SK-N-SH treated with all-trans-retinoic acid at 6 μM for 48 hours (cell line): Measurements from ENCODE around the gene KMO.

Source experiments
- ATAC-seq: fragments of 200-7000 bp; cut with Tn5 transposase; 3 replicates; pipeline ENCODE4 v1.9.1; 2020; ENCODE audit warnings: mild to moderate bottlenecking, moderate library complexity
- ARNTL ChIP-seq: fragments of 450-650 bp; formaldehyde crosslinking; IDR thresholded peaks from 2 replicates; pipeline ENCODE4 v1.5.0; 2020; ENCODE audit warnings: low read depth, mild to moderate bottlenecking, moderate library complexity, borderline replicate concordance
- BACH2 ChIP-seq: fragments of 250-450 bp; sonication (Bioruptor Pico); IDR thresholded peaks from 2 replicates; pipeline ENCODE4 v1.9.0; 2021; ENCODE audit warnings: mild to moderate bottlenecking, borderline replicate concordance
- CSDC2 ChIP-seq: fragments of 250-450 bp; sonication (Bioruptor Pico); IDR thresholded peaks from 2 replicates; pipeline ENCODE4 v1.5.0; 2020; ENCODE audit warnings: mild to moderate bottlenecking, moderate library complexity
- ESRRG ChIP-seq: fragments of 250-450 bp; sonication (Bioruptor Pico); IDR thresholded peaks from 2 replicates; pipeline ENCODE4 v1.6.1; 2021; ENCODE audit warnings: mild to moderate bottlenecking
- GLIS3 ChIP-seq: fragments of 250-450 bp; sonication (Bioruptor Pico); IDR thresholded peaks from 2 replicates; pipeline ENCODE4 v1.5.0; 2020; ENCODE audit warnings: mild to moderate bottlenecking, moderate library complexity
- OSR1 ChIP-seq: fragments of 250-450 bp; sonication (Bioruptor Pico); IDR thresholded peaks from 2 replicates; pipeline ENCODE4 v1.8.0; 2022; ENCODE audit warnings: moderate library complexity, mild to moderate bottlenecking, inconsistent platforms
- PPARA ChIP-seq: fragments of 250-450 bp; sonication (Bioruptor Pico); IDR thresholded peaks from 2 replicates; pipeline ENCODE4 v1.5.0; 2020; ENCODE audit warnings: mild to moderate bottlenecking, borderline replicate concordance
- RARB ChIP-seq: fragments of 250-450 bp; sonication (Bioruptor Pico); IDR thresholded peaks from 2 replicates; pipeline ENCODE4 v1.8.0; 2021; ENCODE audit warnings: mild to moderate bottlenecking, moderate library complexity
- SNAI2 ChIP-seq: fragments of 250-450 bp; sonication (Bioruptor Pico); IDR thresholded peaks from 2 replicates; pipeline ENCODE4 v1.5.0; 2020; ENCODE audit warnings: mild to moderate bottlenecking, moderate library complexity
- TCF4 ChIP-seq: fragments of 250-450 bp; sonication (Bioruptor Pico); IDR thresholded peaks from 2 replicates; pipeline ENCODE4 v1.8.0; 2021; ENCODE audit warnings: mild to moderate bottlenecking, moderate library complexity, borderline replicate concordance
- TOX ChIP-seq: fragments of 250-450 bp; sonication (Bioruptor Pico); IDR thresholded peaks from 2 replicates; pipeline ENCODE4 v1.8.0; 2021; ENCODE audit warnings: mild to moderate bottlenecking, moderate library complexity, borderline replicate concordance
- ZC3H10 ChIP-seq: fragments of 250-450 bp; sonication (Bioruptor Pico); IDR thresholded peaks from 2 replicates; pipeline ENCODE4 v1.5.1; 2021; ENCODE audit warnings: mild to moderate bottlenecking, moderate library complexity
- ZFP3 ChIP-seq: fragments of 250-450 bp; sonication (Bioruptor Pico); IDR thresholded peaks from 2 replicates; pipeline ENCODE4 v1.5.0; 2020; ENCODE audit warnings: mild to moderate bottlenecking, moderate library complexity
- ZFP30 ChIP-seq: fragments of 450-650 bp; formaldehyde crosslinking; IDR thresholded peaks from 2 replicates; pipeline ENCODE4 v1.5.0; 2022; ENCODE audit warnings: mild to moderate bottlenecking, moderate library complexity
- ZNF565 ChIP-seq: fragments of 450-650 bp; formaldehyde crosslinking; conservative IDR thresholded peaks from 2 replicates; pipeline ENCODE4 v1.5.0; 2020; ENCODE audit warnings: low read depth, mild to moderate bottlenecking, moderate library complexity
- ZNF70 ChIP-seq: fragments of 450-650 bp; formaldehyde crosslinking; IDR thresholded peaks from 2 replicates; pipeline ENCODE4 v1.5.0; 2020; ENCODE audit warnings: mild to moderate bottlenecking, moderate library complexity
- TF ChIP-seq, protein P1 (sequence below): fragments of 250-450 bp; sonication (Bioruptor Pico); IDR thresholded peaks from 2 replicates; pipeline ENCODE4 v1.5.0; 2020; ENCODE audit warnings: mild to moderate bottlenecking, moderate library complexity
- TF ChIP-seq, protein P2 (sequence below): fragments of 250-450 bp; sonication (Bioruptor Pico); IDR thresholded peaks from 2 replicates; pipeline ENCODE4 v1.5.1; 2020; ENCODE audit warnings: low read depth, mild to moderate bottlenecking, moderate library complexity
- TF ChIP-seq, protein P3 (sequence below): fragments of 250-450 bp; sonication (Bioruptor Pico); IDR thresholded peaks from 2 replicates; pipeline ENCODE4 v1.8.0; 2020; ENCODE audit warnings: mild to moderate bottlenecking, moderate library complexity, borderline replicate concordance
- TF ChIP-seq, protein P4 (sequence below): fragments of 250-450 bp; sonication (Bioruptor Pico); IDR thresholded peaks from 2 replicates; pipeline ENCODE4 v1.8.0; 2021; ENCODE audit warnings: low read depth, mild to moderate bottlenecking, moderate library complexity, borderline replicate concordance

KMO gene

DNA sequence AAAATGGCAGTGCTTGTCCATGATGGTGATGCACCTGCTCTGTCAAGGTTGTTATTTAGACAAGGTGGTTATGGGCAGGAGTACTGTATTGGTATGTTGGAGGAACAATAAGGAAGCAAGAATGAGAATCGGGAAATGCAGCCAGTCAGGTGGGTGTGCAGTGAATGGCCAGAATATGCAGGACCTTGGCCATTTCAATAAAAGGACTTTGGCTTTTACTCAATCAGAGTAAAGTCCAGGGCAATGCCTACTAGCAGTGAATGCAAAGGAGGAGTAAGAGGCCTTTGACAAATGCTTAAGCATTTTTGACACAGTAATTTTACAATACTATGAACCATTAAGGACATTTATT, 110.4 kb downstream of the KMO start:
- no peak for ATAC-seq
- no peak for TF ChIP-seq TOX (CRISPR knock-in tag)

DNA sequence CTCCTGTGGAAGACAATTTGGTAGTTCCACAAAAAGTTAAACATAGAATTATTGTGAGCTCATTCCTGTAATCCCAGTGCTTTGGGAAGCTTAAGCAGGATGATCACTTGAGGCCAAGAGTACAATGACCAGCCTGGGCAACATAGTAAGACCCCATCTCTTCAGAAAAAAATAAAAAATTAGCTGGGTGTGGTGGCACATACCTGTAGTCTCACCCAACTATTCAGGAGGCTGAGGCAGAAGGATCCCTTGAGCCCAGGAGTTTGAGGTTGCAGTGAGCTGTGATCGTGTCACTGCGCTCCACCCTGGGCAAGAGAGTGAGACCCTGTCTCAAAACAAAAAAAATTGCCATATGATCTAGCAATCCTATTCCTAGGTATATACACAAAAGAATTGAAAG, 112.1 kb downstream of the KMO start:
- TF ChIP-seq, protein P1, sequence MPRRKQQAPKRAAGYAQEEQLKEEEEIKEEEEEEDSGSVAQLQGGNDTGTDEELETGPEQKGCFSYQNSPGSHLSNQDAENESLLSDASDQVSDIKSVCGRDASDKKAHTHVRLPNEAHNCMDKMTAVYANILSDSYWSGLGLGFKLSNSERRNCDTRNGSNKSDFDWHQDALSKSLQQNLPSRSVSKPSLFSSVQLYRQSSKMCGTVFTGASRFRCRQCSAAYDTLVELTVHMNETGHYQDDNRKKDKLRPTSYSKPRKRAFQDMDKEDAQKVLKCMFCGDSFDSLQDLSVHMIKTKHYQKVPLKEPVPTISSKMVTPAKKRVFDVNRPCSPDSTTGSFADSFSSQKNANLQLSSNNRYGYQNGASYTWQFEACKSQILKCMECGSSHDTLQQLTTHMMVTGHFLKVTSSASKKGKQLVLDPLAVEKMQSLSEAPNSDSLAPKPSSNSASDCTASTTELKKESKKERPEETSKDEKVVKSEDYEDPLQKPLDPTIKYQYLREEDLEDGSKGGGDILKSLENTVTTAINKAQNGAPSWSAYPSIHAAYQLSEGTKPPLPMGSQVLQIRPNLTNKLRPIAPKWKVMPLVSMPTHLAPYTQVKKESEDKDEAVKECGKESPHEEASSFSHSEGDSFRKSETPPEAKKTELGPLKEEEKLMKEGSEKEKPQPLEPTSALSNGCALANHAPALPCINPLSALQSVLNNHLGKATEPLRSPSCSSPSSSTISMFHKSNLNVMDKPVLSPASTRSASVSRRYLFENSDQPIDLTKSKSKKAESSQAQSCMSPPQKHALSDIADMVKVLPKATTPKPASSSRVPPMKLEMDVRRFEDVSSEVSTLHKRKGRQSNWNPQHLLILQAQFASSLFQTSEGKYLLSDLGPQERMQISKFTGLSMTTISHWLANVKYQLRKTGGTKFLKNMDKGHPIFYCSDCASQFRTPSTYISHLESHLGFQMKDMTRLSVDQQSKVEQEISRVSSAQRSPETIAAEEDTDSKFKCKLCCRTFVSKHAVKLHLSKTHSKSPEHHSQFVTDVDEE, result no peak
- TF ChIP-seq CSDC2 (CRISPR knock-in tag) (no peak), TCF4 (CRISPR knock-in tag) (no peak), PPARA (CRISPR knock-in tag) (no peak), ZFP3 (no peak), ZNF565 (CRISPR knock-in tag) (no peak), ZC3H10 (CRISPR knock-in tag) (no peak), ESRRG (CRISPR knock-in tag) (no peak), BACH2 (no peak), ARNTL (no peak), GLIS3 (CRISPR knock-in tag) (no peak), RARB (CRISPR knock-in tag) (no peak)
- TF ChIP-seq, protein P2, sequence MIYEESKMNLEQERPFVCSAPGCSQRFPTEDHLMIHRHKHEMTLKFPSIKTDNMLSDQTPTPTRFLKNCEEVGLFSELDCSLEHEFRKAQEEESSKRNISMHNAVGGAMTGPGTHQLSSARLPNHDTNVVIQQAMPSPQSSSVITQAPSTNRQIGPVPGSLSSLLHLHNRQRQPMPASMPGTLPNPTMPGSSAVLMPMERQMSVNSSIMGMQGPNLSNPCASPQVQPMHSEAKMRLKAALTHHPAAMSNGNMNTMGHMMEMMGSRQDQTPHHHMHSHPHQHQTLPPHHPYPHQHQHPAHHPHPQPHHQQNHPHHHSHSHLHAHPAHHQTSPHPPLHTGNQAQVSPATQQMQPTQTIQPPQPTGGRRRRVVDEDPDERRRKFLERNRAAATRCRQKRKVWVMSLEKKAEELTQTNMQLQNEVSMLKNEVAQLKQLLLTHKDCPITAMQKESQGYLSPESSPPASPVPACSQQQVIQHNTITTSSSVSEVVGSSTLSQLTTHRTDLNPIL, result no peak
- TF ChIP-seq, protein P3, sequence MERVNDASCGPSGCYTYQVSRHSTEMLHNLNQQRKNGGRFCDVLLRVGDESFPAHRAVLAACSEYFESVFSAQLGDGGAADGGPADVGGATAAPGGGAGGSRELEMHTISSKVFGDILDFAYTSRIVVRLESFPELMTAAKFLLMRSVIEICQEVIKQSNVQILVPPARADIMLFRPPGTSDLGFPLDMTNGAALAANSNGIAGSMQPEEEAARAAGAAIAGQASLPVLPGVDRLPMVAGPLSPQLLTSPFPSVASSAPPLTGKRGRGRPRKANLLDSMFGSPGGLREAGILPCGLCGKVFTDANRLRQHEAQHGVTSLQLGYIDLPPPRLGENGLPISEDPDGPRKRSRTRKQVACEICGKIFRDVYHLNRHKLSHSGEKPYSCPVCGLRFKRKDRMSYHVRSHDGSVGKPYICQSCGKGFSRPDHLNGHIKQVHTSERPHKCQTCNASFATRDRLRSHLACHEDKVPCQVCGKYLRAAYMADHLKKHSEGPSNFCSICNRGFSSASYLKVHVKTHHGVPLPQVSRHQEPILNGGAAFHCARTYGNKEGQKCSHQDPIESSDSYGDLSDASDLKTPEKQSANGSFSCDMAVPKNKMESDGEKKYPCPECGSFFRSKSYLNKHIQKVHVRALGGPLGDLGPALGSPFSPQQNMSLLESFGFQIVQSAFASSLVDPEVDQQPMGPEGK (CRISPR knock-in tag), result no peak
- TF ChIP-seq, protein P4, sequence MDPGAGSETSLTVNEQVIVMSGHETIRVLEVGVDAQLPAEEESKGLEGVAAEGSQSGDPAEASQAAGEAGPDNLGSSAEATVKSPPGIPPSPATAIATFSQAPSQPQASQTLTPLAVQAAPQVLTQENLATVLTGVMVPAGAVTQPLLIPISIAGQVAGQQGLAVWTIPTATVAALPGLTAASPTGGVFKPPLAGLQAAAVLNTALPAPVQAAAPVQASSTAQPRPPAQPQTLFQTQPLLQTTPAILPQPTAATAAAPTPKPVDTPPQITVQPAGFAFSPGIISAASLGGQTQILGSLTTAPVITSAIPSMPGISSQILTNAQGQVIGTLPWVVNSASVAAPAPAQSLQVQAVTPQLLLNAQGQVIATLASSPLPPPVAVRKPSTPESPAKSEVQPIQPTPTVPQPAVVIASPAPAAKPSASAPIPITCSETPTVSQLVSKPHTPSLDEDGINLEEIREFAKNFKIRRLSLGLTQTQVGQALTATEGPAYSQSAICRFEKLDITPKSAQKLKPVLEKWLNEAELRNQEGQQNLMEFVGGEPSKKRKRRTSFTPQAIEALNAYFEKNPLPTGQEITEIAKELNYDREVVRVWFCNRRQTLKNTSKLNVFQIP (CRISPR knock-in tag), result no peak

GRCh38 chr1:241645199-241645598, 113.0 kb downstream of the KMO start:
- TF ChIP-seq RARB (CRISPR knock-in tag), result no peak
- TF ChIP-seq ZNF565 (CRISPR knock-in tag), result no peak
- TF ChIP-seq GLIS3 (CRISPR knock-in tag), result no peak
- no peak for TF ChIP-seq CSDC2 (CRISPR knock-in tag)
- TF ChIP-seq TOX (CRISPR knock-in tag), result no peak
- no peak for TF ChIP-seq ESRRG (CRISPR knock-in tag)
- no peak for TF ChIP-seq OSR1 (CRISPR knock-in tag)
- TF ChIP-seq ZFP3, result no peak
- TF ChIP-seq ZNF70 (CRISPR knock-in tag), result no peak
- no peak for TF ChIP-seq ZFP30 (CRISPR knock-in tag)
- TF ChIP-seq, protein P4 (CRISPR knock-in tag), result no peak
- TF ChIP-seq ZC3H10 (CRISPR knock-in tag), result no peak
- no peak for TF ChIP-seq ARNTL
- TF ChIP-seq TCF4 (CRISPR knock-in tag), result no peak
- TF ChIP-seq SNAI2 (CRISPR knock-in tag), result no peak
- TF ChIP-seq PPARA (CRISPR knock-in tag), result no peak

More for the DNA sequence above, 112.1 kb downstream of the KMO start:
- no peak for ATAC-seq

More at GRCh38 chr1:241645199-241645598, 113.0 kb downstream of the KMO start:
- ATAC-seq, result no peak
